ENCODE data around the gene ATG16L1.

Gene ATG16L1

DNA sequence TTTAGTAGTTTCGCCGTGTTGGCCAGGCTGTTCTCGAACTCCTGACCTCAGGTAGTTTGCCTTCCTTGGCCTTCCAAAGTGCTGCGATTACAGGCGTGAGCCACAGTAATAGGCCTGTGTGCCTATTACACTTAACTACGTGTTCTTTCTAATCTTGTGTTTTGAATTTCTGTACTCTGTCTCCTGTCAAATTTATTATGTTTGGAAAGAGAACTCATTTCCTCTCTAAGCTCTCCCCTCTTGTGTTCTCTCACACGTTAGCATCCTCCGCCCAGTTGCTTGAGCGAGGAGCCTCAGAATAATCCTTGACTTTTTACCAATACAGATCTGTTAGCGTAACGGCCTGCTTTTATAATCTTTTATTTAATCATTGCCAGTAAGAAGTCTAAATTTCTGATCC is 3.7 kb downstream of the ATG16L1 start:
- FAIRE-seq: no peak
- no peak for DNase-seq (ENCODE audit: insufficient read length, low spot score)

DNA sequence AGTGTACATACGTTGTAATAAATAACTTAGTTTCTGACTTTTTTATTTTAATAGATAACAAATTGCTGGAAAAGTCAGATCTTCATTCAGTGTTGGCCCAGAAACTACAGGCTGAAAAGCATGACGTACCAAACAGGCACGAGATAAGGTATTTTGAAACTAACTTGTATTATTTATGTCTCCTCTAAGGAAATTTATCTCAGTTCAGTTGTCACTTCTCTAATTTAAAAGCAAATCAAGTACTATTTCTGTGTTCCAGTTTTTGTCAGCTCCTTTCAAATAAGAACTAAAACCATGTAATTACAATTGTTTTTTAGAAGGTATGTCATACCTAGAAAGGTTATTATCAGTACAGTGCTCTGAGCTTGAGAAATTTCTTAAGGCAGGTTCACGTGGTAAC is 4.6 kb downstream of the ATG16L1 start:
- no peak for FAIRE-seq

DNA sequence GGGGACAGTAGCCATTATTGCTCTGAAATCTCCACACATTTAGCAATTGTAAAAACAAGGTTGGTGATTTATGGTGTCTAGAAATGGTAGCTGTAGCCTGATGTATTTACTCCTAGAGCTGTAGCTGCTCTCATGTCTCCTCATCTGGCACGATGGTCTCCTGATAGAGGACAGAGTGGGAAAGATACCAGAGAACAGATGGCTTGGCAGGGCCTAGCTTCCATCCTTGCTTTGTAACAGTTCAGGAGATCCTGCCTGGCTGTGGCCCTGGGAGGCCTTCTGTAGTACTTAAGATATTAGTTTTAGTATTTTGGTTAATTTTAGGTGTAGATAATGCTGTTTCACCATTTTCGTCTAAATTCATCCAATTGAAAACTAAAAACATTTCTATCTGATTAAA is 6.7 kb downstream of the ATG16L1 start:
- no peak for DNase-seq (ENCODE audit: insufficient read length, low spot score)
- FAIRE-seq: no peak

More for the DNA sequence above, 4.6 kb downstream of the ATG16L1 start:
- no peak for DNase-seq (ENCODE audit: insufficient read length, low spot score)

DNA sequence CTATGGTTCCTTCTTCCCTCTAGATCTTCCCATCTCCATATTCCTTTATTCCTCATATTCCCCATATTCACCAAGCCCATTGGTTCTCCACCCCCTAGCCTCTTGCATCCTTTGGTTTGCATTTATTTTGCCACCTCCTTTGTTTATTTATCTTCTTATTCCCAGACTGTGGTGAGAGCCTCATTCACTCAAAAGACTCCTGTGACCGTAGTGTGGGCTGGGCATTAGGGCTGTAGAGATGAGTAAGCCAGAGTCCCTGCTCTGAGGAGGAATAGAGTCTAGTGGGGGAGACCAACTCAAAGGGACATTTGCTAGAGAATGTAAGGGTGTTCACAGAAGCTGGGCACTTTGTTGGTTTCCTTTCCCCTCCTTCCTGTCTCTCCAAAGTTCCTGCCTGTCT is 8.3 kb downstream of the ATG16L1 start:
- no peak for FAIRE-seq
- DNase-seq (ENCODE audit: insufficient read length, low spot score): no peak

DNA sequence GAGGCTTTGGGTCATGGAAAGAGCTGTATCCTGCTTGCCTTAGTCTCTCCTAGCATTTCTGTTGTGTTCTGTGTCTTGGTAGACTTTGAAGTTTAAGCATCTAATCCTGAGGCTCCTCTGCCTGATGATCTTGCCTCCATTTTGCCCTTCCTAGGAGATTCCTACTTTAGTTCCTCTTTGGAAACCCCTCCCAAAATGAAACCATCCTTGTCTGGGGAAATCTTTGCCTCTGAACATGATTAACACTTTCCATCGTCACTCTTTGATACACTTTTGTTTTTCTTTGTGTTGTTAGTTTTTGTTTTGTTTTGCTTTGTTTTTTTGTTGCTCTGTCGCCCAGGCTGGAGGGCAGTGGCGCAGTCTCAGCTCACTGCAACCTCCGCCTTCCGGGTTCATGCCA is 9.2 kb downstream of the ATG16L1 start:
- DNase-seq (ENCODE audit: insufficient read length, low spot score) (no peak), FAIRE-seq (no peak)

DNA sequence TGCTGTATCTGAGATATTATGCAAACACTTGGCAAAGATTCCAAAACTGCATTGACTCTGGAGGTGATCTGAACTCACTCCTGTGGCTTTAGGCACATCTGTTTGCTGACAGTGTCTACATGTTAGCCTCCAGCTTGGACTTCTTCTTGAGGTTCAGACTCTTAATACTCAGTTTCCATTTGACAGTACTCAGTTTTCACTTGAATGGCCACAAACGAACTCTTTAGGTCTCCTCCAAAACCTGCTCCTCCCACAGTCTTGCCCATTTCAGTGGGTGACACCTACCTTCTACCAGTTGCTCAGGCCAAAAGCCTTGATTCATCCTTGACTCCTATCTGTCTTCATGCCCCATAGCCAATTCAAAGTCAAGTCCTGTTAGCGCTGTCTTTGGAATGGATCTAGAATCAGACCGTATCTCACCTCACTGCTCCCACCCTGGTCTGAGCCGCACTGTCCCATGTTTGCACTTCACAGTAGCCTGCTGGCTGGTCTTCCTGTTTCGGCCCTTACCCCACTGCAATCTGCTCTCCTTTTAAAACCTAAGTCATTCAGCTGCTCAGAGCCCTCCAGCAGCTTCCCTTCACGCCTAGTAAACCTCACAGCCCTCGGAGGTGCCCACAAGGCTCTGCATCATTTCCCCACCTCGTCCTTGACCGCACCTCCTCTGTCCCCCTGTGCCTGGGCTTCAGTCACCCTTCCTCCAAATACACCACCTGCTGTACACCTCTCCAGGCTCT is 10.5 kb downstream of the ATG16L1 start:
- DNase-seq (ENCODE audit: insufficient read length, low spot score) (no peak), FAIRE-seq (no peak)

DNA sequence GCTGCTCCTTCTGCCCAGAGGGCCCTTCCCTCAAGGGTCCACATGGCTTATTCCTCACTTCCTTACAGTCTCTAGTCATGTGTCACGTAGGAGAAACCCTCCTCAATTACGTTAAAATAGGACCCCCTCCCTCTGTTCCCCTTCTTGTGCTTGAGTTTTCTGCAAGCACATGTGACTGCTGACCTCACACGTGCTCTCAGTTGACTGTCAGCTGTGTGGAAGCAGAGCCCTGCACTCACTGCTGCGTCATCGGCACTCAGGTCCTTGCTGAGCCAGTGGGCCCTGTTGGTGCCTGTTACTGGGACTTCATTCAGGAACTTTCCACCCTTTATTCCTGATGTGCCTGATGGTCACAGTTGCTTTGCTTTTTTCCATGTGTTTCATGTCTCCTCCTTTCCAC is 11.1 kb downstream of the ATG16L1 start:
- FAIRE-seq (no peak), DNase-seq (ENCODE audit: insufficient read length, low spot score) (no peak)

DNA sequence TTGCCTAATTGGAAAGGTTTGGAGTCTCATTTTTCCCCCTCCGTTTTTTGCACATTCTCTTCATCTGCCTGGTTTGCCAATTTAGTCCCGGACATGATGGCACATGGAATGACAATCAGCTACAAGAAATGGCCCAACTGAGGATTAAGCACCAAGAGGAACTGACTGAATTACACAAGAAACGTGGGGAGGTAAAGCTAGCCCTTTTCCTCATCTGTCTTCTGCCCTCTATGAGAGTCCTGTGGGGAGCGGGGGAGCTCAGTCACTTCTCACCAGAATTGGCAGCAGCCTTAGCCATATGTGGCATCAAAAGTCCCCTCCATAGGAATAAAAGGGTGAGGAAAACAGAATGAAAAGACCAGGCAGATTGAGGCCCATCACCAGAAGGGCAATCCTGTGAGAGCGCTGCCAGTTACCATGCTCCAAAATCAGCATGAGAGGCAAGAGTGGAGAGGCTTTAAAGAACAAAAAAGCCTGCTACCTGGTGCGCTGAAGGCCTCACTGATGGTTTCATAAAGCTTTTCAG is 11.6 kb downstream of the ATG16L1 start:
- DNase-seq (ENCODE audit: insufficient read length, low spot score): no peak
- FAIRE-seq: no peak

DNA sequence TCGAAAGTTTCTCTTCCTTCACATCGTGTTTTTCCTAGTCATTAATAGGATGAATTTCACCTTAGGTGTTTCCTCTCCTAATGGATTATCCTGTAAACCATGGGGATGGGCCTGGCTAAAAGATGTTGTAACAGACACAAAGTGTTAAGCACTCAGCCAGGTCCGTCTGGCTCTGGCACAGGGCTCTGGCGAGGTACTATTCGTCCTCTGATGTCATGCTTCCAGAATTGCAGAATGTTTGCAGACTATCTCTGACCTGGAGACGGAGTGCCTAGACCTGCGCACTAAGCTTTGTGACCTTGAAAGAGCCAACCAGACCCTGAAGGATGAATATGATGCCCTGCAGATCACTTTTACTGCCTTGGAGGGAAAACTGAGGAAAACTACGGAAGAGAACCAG is 13.2 kb downstream of the ATG16L1 start:
- no peak for FAIRE-seq
- DNase-seq (ENCODE audit: insufficient read length, low spot score): no peak

DNA sequence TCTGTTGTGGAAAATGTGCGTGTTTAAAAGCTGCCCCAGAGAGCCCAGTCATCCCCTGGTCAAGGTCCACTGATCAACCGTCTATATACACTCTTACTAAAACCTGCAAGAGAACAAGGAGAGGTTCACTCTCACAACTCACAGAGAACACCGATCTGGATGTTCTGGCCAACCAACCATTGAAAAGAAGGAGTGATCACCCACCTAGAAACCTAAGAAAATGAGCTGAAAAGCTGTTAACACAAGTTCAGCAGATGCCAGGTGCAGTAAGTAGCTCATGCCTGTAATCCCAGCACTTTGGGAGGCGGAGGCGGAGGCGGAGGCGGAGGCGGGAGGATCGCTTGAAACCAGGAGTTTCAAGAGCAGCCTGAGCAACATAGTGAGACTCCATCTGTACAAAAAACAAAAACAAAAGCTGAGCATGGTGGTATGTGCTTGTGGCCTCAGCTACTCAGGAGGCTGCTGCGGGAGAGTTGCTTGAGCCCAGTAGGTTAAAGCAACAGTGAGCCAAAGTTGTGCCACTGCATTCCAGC is 14.5 kb downstream of the ATG16L1 start:
- DNase-seq (ENCODE audit: insufficient read length, low spot score) (no peak), FAIRE-seq (no peak)

DNA sequence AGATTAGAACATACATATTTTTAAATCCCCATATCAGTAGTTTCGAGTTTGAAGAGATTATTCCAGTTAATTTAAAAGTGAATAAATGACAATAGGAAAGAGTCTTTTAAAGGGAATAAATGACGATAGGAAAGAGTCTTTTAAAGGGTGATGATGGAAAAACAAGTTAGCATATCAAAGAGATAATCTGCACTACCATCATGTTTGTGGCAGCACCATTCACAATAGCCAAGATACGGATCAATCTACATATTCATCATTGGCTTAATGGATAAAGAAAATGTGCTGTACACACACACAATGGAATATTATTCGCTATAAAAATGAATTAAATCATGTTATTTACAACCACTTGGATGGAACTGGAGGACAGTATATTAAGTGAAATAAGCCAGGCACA is 15.0 kb downstream of the ATG16L1 start:
- no peak for FAIRE-seq

DNA sequence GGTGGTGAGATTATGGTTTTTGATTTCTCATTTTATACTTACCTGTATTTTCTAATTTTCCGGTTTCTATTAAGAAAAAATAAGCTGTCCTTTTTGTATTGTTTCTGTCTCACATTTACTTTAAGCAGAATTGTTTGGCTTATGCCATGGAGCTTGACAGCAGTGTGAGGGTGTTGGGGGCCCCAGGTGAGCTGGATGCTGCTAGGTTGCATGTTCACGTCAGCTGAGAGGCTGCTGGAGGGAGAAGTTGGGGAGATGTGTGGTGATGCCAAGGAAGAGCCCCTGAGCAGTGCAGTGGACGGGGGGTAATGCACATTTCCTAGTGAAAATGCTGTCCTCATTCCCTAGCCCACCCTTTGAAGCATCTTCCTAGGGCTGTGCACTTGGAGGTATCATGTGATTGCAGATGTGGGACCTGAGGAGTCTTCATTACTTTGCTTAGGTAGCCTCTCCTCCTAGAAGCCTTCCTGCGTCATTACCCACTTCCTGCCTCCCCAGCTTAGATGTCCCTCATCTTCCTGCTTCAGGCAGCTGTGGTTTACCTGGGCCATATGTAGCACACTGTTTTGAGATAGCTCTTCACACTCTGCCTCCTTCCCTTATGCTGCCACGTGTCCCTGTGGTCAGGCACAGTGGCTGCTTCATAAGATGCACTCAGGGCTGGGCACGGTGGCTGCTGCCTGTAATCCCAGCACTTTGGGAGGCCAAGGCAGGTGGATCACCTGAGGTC is 16.2 kb downstream of the ATG16L1 start:
- no peak for FAIRE-seq
- DNase-seq (ENCODE audit: insufficient read length, low spot score): no peak

More for the DNA sequence above, 15.0 kb downstream of the ATG16L1 start:
- DNase-seq (ENCODE audit: insufficient read length, low spot score): no peak

DNA sequence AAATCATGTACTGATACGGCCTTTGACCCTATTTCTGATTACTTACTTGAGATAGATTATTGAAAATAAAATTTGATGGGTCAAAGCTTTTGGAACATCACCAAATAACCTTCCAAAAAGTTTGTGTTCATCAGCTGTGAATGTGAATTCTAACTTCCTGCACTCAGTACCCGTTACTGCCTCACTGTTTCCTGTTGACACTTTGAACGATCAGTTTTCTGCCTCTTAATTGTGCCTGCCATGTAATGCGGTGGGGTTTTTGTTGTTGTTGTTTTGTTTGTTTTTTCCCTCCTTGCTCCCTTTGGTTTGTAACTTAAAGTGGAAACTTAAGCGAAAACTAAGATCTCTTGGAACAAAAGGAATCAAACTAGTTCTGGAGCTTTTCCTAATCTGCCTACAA is 18.9 kb downstream of the ATG16L1 start:
- FAIRE-seq (no peak), DNase-seq (ENCODE audit: insufficient read length, low spot score) (no peak)

DNA sequence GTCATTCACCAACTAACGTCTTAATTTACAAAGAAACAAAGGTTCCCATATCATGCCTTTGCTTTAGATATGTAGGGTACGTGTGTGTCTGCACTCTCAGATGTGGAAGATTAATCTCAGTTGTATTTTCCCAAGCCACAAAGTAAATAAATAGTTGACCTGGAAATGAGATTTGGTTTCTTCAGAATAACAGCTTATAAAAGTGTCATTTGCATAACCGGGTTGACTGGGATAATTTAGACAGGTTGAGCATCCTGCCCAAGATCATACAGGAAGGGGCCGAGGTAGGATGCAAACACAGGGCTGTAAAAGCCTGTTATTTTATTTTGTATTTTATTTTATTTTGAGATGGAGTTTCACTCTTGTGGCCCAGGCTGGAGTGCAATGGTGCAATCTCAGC is 19.5 kb downstream of the ATG16L1 start:
- DNase-seq (ENCODE audit: insufficient read length, low spot score) (no peak), FAIRE-seq (no peak)

DNA sequence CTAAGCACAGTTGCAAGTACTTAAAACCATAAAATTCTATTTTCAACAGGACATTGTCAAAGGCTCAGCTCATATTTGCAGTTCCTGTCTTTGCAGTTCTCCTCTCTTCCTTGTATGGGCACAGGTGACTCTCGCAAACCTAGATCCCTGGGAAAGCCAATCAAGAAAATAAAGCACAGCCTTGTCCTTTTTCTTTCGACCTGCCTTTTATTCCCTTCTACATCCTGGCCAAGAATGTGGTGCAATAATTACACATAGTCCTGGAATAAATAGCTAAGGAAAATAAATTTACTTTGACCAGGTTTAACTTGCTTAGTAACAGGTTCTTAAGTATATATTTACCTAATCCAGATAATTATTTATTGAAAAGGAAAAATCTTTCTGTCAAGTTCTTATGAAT is 20.2 kb downstream of the ATG16L1 start:
- DNase-seq (ENCODE audit: insufficient read length, low spot score) (no peak), FAIRE-seq (no peak)

DNA sequence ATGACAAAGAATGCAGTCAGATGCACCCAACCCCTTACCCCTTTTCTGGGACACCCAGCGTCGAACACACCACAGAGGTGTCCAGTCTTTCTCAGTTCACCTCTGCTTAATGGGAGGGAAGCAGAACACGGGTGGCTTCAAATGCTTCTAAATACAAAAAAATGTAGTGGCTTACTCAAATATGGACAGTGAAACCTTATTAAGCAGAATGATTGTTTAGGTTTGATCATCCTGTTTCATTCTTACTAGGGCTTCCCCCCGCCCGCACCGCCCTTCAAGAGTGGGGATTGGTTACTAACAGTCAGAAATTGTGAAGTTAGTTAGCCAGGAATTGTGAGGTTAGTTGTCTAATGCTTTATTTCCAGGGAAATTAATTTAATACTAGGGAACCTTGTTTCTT is 21.6 kb downstream of the ATG16L1 start:
- no peak for FAIRE-seq

DNA sequence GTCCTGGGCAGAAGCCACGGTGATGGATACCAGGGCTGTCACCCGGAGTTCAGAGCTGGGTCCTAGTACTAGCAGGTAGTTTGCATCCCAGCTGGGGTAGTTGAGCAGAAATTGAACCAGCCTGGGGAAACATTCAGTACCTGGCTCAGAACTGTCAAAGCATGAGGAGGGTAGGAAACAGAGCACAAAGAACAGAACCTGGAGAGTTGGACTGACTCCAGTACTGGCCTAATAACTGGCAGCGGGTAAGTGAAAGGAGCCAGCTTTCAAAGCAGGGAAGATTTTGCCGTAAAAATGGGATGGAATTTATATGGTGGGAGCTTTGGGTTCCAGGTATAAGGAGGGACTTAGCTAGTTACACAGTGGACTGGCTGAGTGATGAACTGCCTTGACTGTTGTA is 23.8 kb downstream of the ATG16L1 start:
- no peak for FAIRE-seq

More for the DNA sequence above, 21.6 kb downstream of the ATG16L1 start:
- no peak for DNase-seq (ENCODE audit: insufficient read length, low spot score)

DNA sequence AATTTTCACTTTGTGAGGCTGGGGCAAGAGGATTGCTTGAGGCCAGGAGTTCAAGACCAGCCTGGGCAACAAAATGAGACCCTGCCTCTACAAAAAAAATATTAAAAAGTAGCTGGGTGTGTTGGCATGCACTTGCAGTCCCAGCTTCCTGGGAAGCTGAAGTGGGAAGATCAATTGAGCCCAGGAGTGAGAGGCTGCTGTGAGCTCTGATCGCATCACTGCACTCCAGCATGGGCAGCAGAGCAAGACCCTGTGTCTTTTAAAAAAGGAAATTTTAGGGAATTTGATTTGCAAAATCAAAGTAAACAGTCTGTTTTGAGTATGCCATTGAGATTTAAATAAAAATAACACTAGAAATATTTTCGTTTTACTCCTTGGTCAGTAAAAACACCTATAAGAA is 27.4 kb downstream of the ATG16L1 start:
- DNase-seq (ENCODE audit: insufficient read length, low spot score): no peak
- no peak for FAIRE-seq

More for the DNA sequence above, 23.8 kb downstream of the ATG16L1 start:
- no peak for DNase-seq (ENCODE audit: insufficient read length, low spot score)

DNA sequence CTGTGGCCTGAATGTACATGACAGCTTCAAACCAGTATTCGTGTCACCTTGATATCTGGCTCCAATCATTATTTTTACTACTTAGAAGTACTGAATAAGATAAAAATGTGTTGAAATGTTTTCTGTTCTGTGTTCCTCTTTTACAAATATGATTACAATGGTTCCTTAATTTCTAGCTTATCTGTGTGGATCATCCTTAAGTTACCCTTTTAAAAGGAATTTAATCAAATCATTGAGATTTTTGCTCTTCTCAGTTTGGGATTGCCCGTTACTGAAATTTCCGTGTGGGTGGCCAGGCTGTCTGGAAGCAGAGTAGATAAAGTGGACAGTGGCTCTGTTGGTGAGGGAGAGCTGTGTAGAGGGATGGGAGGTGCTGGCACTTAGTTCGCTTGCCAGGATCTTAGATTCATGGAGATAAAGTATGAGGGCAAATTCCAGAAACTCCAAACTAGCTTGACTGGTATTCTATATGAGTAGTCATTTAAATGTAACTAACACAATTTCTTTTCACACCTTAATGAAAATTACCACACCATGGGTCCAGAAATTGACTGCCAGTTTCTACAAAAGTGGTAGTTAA is 28.7 kb downstream of the ATG16L1 start:
- FAIRE-seq: no peak
- DNase-seq (ENCODE audit: insufficient read length, low spot score): no peak

DNA sequence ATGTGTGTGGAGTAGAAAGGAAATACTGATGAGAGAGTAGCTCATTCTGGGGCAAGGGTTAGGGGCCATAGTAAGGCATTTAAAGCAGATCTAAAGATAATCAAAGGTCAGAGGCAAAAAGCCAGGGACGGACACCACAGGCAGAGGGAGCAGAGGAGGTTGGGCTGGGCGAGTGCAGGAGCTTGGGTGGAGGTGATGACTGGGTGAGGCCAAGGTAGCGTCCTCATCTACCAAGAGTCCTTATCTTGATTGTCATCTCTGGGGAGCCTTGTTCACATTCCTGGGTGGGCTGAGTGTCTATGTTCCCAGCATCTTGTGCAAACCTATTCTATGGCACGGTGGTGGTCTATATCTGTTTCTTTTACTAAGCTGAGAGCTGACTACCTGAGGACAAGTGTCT is 30.1 kb downstream of the ATG16L1 start:
- FAIRE-seq: no peak
- no peak for DNase-seq (ENCODE audit: insufficient read length, low spot score)

DNA sequence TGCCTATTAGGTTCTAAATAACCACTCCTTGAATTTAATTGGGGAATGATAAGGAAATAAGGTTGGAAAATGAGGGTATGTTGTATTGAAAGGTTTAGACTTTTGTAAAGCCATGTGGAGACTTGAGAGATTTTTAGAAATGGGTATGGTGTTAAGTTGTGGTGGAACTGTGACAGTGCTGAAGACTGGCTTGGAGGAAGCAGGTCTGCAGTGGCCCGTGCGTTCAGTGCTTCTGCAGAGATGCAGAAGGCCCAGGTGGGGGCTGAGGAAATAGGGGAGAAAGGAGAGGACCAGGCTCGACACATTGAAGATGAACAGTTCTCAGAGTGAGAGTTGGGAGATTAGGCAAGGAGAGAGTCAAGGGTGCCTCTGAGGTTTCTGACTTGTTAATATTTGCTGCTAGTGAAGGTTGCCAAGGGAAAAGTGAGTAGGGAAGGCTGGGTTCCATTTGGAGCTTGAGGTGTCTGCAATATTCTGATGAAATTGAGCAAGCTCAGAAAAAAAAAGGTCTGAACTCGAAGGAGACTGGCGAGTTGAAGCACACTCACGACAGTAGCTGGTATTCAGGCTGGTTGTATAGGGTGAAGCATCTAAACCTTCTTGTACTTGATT is 30.6 kb downstream of the ATG16L1 start:
- FAIRE-seq (no peak), DNase-seq (ENCODE audit: insufficient read length, low spot score) (no peak)
